Endometrial microvascular endothelial cells (primary cell): ENCODE results near the gene KIF26A. TPM values are rescaled to one million over a fixed set of nuclear protein-coding genes. Genes with fewer than 3 reads are reported as not detected.

Experiments used
- in situ Hi-C: cut with HindIII; loops from 2 replicates; pipeline ENCODE4 v1.10.0; 2017; ENCODE audit warnings: low sequenced_read_pairs, low pct_unique_long_range_greater_than_20kb; ENCODE audit errors: inconsistent ontology term
- total RNA-seq: library from RNA; depleted of rRNA; stranded (reverse); fragments of >200 nt; gene quantifications from one replicate; pipeline ENCODE4 v1.2.3, GENCODE V29; 2015; ENCODE audit errors: inconsistent ontology term

Gene KIF26A
- total RNA-seq, 1 donor from 2014 or later = 6.2 TPM

DNA sequence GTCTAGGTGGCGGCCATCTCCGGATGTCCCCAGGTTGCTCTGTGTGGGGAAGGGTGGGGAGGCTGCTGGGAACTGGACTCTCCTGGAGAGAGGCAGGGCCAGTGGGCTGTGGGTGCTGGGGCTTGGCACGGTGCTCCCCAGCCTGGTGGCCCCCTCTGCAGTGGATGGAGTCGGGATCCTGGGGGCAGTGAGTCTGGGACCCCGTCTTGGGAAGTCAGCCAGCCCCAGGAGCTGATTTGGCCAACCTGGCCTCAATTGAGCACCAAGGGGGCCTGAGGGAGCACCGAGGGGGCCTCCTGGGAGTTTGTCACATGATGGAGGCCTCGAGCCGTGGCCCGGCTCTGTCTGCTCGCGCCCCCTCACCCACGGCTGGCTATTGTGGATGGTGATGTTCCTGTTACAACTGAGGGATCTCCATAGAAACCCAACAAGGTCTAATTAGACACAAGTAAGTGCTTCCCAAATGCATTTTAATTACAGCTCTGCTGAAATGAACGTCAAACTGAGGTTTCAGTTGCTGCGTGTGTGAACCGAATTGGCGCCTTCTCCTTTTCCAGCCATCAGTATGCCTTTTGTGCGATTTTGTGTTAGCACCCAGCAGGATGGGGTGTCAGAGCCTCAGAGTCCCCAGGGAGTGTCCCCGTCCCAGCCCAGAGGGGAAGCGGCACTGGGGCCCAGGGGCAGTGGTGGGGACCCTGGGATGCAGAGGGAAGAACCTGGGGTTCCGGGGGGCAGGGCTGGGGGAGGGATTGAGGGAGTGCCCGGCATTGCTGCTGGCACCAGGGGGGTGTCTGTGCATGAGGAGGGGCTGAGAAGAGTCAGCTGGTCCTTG is 71.8 kb downstream of the KIF26A start:
- in situ Hi-C loops = no loop called here

GRCh38 chr14:104210817-104211195 is 72.4 kb downstream of the KIF26A start:
- in situ Hi-C loops = no loop called here

DNA sequence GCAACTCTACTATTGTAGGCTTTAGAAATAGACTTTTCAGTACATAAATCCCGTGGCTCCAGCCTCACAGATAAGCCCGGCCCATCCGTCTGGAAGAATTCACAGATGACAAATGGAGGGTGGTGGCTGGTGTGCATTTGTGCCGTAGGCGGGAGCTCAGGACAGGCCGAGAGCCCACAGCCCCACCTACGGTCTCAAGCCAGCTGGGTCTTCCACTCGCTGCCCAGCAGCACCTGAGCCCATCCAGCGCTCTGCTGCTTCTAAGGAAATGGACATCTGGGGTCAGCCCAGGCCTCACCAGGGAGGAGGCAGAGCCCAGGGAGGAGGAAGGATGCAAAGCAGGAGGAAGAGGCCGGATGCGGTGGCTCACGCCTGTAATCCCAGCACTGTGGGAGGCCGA is 72.8 kb downstream of the KIF26A start:
- in situ Hi-C loops = no loop called here

DNA sequence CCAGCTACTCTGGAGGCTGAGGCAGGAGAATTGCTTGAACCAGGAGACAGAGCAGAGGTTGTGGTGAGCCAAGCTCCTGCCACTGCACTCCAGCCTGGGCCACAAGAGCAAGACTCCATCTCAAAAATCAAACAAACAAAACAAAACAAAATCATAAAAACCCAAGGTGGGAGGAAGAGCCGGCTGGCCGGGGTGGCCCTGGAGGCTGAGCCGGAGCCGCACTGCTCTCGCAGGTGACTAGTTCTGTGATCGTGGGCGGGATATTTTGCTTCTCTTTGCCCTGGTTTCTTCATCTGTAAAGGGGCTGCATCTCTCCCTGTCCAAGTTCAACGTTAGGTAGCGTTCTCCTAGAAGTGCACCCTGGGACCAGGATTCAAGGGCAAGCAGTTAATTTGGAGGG is 73.4 kb downstream of the KIF26A start:
- in situ Hi-C loops = no loop called here

DNA sequence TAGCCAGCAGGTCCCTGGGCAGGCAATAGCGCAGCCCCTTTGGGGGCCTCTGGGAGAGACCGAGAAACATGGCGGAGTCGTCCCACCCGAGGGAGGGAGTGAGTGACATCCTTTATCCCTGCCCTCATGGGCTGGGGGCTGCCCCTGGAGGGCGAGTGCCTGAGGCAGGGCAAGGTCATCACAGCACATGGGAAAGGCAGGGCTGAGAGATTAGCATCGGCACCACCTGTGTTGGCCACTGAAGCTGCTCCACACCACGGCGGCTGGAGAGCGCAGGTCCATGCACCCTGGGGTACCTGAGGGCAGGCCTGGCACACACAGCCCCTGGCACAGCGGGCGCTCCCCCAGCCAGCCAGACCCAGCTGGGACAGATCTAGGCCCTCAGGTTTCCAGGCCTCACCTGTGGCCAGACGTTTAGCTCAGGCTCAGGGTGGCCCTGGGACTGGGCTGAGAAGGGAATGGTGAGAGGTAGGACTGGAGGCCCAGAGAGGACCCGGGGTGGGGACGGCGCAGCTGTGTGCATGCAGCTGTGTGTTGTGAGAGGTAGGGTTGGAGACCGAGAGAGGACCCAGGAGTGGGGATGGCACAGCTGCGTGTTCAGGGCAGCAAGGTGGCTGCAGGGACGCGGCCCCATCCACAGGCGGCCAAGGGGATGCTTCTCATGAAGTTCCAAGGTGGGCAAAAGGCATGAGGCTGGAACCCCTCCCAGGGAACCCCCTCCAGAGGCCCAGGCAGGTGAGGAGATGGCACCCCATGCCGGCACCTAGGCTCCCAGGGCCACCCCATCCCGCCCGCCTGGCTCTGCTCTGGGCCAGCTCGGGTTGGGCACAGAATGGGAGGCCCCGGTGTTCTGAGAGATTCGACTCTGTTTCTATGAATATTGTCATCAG is 74.1 kb downstream of the KIF26A start:
- in situ Hi-C loops = no loop called here

- in situ Hi-C loops = no loop called here
These were observed 75.1 kb downstream of the KIF26A start for GRCh38 chr14:104213301-104214034.

DNA sequence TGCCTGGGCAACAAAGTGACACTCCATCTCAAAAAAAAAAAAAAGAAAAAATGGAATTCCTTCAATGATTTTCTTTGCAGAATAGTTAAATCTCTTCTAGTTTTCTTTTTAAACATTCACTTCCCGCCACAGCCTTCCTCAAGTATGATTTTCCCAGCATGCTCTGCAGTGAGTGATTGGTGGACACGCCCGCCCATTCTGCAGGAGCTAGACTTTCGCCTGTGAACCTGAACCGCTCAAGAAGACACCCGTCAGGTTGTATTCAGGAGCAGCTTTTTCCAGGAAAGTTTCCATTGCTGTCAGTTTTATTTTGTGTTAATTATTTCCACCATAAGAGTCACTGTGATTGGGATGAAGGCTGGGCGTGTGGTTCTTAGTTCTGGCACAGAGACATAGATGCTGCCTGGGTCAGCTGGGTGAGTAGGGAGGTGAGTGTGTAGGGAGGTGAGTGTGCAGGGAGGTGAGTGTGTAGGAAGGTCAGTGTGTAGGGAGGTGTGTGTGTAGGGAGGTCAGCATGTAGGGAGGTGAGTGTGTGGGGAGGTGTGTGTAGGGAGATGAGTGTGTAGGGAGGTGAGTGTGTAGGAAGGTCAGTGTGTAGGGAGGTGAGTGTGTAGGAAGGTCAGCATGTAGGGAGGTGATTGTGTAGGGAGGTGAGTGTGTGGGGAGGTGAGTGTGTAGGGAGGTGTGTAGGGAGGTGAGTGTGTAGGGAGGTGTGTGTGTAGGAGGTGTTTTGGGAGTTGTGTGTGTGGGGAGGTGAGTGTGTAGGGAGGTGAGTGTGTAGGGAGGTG is 76.2 kb downstream of the KIF26A start:
- in situ Hi-C loops = no loop called here

GRCh38 chr14:104215706-104216334 is 77.4 kb downstream of the KIF26A start:
- in situ Hi-C loops = no loop called here

DNA sequence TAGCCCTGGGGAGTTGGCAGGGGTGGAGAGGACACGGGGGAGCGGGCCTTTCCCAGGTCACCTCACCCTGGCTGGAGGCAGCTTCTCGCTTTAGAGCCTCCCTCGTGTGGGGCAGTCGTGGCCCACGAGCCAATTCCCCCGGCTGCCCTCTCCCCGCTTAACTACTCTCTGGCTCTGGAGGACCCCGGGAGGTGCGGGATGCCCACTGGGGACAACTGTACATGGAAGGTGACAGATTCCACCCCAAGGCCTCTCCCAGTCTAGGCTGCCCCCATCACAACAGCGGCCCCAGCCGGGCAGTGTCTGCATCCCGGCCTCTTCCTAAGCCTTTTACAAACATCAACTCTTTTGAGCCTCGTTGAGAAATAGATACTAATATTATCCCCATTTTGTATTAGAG is 78.1 kb downstream of the KIF26A start:
- in situ Hi-C loops = no loop called here

GRCh38 chr14:104217486-104218360 is 79.3 kb downstream of the KIF26A start:
- in situ Hi-C loops = no loop called here

DNA sequence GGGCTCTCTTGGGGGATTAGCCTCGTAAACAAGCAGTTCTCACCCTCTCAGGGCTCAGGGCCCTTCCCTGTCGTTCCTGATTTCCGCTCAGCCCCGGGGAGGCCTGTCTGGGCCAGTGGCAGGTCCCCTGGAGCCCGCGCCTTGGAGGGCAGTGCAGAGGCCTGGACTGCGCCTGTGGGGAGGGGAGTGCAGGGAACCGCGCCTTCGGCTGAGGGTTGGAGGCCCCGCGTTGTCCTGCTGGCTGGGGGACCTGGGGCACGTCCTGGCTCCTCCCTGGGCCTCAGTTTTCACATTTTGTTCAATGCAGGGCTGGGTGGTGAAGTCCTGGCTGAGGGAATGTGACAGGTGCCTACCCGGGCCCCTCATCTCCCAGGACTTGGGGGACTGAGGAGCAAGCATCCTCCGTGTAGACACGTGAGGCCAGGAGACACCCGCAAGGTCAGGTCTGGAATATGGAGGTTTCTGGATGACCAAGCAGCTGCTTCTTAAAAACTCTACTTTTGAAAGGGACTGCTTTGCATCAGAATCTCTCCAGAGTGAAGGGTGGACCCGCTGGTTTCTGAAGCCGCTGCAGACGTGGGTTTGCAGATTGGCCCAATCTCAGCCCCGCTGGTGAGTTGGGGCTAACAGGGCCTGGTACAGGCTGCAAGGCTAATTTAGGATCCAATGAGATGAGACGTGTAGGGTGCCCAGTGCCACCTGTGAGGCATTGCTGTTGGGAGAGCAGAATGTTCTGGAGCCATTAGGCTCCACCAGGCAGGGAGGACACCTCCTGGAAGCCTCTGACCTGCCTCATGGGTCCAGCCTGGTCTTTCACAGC is 80.2 kb downstream of the KIF26A start:
- in situ Hi-C loops = no loop called here

- in situ Hi-C loops = no loop called here
These were observed 81.4 kb downstream of the KIF26A start for GRCh38 chr14:104219731-104220214.

DNA sequence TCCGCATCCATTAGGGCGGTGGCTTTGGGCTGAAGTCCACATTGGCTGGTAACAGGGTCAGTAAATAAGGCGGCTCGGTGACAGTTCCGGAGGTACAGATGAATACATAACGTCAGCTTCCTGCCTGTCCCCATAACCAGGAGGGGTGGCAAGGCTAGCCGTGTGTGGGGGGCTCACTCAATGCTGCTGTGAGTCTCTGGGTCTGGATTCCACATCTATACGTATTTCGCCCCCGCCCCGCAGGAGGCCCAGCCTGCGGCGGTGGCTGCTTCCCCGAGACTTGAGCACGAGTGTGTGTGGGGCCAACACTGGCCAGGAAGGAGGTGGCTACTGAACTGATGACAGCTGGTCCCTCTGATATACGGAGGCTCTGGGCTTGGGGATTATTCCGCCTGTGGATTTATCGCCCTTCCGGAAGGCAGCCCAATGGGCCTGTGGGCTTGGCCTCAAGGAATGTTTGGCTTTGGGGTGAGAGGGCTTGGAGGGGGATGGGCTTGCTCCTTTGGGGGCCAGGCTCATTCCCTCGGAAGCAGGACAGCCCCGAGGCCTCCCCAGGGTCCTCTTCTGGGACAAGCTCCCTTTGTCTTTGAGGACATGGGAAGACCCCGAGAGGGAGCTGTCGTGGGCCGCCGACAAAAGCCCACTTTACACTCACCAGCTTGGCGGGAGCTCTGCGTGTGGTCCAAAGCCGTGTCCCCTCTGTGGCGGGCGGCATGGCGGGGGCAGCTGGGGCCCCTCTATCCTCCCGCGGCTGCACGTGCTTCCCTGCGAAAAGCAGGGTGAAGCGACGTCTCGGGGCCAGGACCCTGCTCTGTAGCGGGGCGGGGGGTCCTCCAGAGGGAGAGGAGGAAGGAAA is 82.1 kb downstream of the KIF26A start:
- in situ Hi-C loops = no loop called here

DNA sequence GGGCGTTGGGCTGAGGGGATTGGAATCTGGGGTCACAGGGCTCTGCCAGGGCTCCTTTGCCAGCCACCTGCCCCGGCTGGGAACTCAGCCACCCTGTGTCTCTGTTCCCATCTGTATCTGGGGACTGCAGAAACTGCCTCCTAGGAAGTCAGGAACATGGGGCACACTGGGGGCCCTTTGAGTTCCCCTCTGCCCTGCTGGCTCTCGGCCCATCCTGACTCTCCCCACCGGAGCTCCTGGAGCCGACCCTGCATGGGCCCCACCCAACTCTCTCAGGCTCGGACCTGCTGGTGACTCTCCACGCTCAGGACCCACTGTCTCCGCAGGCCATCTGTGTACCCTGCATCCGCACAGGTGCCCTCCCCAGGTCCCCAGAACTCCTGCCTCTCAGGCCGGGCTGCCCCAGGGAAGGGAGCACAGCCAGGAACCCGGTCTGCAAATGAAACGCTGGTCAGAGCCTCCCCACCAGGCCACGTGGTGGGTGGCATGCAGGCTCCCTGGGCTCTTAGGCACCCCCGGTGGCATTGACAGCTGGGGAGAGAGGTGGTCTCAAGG is 82.8 kb downstream of the KIF26A start:
- in situ Hi-C loops = no loop called here

DNA sequence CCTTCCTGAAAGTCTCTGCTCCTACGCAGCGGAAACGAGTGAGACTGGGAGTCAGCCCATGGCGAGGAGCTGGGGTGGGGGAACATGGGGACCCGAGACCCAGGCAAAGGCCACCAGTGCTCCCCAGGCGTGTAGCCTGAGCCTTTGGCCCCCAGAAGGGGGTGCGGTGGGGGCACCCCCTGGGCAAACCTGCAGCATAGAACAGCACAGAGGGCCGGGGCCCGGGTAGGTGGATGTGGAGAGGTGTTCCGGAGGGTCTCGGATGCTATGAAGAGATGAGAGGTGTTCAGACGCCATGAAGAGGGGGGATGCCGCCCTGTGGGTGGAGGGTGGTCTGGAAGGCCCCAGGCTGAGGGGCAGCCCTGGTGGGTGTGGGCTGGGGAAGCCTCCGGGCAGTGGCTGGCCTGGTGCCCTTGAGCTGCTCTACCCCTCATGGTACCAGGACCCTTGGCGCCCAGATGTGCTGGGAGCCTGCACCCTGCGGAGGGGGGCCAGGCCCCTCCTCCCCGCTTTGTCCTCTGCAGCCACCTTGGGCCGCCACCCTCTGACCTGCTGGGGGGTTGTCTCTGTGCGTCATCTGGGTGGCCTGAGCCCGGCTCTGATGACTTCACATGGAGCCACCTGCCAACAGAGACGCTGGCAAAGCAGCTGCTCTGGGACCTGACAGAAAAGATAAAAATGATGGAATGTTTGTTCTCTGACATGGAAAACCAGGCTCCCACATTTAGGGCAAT is 83.4 kb downstream of the KIF26A start:
- in situ Hi-C loops = no loop called here
